Neural progenitor cell (in vitro differentiated cells): ENCODE data around the gene NAT10.

Experiments used
- CTCF ChIP-seq: fragments of 200-600 bp; sonication (generic); IDR thresholded peaks from 2 replicates; pipeline ENCODE4 v1.5.1; 2017; ENCODE audit warnings: antibody characterized with exemption, mild to moderate bottlenecking
- EZH2 ChIP-seq: fragments of 200-600 bp; sonication (generic); IDR thresholded peaks from 2 replicates; pipeline ENCODE4 v1.6.1; 2017; ENCODE audit warnings: antibody characterized with exemption, mild to moderate bottlenecking, moderate library complexity

- TF ChIP-seq CTCF (no peak), EZH2 (no peak)
Observed at GRCh38 chr11:34182921-34183685, 77.7 kb downstream of the NAT10 start.
